AG20443 (cell line): ENCODE measurements around the gene FKBP11.
"Not testable (repeated sequence)": the region's sequence is repeated elsewhere in the genome, so short reads cannot be mapped to it uniquely, and the experiment has no call there.

ENCODE experiments used
- DNase-seq: peaks from one replicate; pipeline ENCODE4 v3.0.0; 2012; ENCODE audit warnings: low spot score, mixed read lengths

The FKBP11 gene

GRCh38 chr12:48954841-48955501, 29.7 kb upstream of the FKBP11 start:
- DNase-seq: no peak

- DNase-seq: no peak
Observed at GRCh38 chr12:48954061-48954460, 28.8 kb upstream of the FKBP11 start.

GRCh38 chr12:48952691-48953090, 27.4 kb upstream of the FKBP11 start:
- no peak for DNase-seq

- no peak for DNase-seq
Observed at GRCh38 chr12:48947727-48948126, 22.4 kb upstream of the FKBP11 start.

GRCh38 chr12:48946943-48947342, 21.7 kb upstream of the FKBP11 start:
- DNase-seq: no peak

- no peak for DNase-seq
Observed at GRCh38 chr12:48946205-48946604, 20.9 kb upstream of the FKBP11 start.

GRCh38 chr12:48943221-48943620, 17.9 kb upstream of the FKBP11 start:
- DNase-seq: no peak

GRCh38 chr12:48940181-48940580, 14.9 kb upstream of the FKBP11 start:
- DNase-seq: no peak

- DNase-seq: no peak
Observed at GRCh38 chr12:48938805-48939204, 13.5 kb upstream of the FKBP11 start.

- no peak for DNase-seq
Observed at GRCh38 chr12:48937170-48937569, 11.9 kb upstream of the FKBP11 start.

- peak; percentile 93 for DNase-seq
Observed at GRCh38 chr12:48936379-48936979, 11.2 kb upstream of the FKBP11 start.

- no peak for DNase-seq
Observed at GRCh38 chr12:48934312-48934706, 9.0 kb upstream of the FKBP11 start.

- DNase-seq: no peak
Observed at GRCh38 chr12:48933664-48934311, 8.5 kb upstream of the FKBP11 start.

- DNase-seq: no peak
Observed at GRCh38 chr12:48932878-48933277, 7.6 kb upstream of the FKBP11 start.

- no peak for DNase-seq
Observed at GRCh38 chr12:48930475-48930874, 5.2 kb upstream of the FKBP11 start.

GRCh38 chr12:48929551-48929950, 4.3 kb upstream of the FKBP11 start:
- DNase-seq: no peak

- no peak for DNase-seq
Observed at GRCh38 chr12:48927261-48927660, 2.0 kb upstream of the FKBP11 start.

GRCh38 chr12:48924617-48925303, 532 bp downstream of the FKBP11 start:
- peak; percentile 67 for DNase-seq

GRCh38 chr12:48923117-48923516, 2.2 kb downstream of the FKBP11 start:
- DNase-seq: no peak

- peak; percentile 41 for DNase-seq
Observed at GRCh38 chr12:48917857-48918537, 7.3 kb downstream of the FKBP11 start.

GRCh38 chr12:48910196-48910595, 15.1 kb downstream of the FKBP11 start:
- no peak for DNase-seq

- not testable (repeated sequence) for DNase-seq
Observed at GRCh38 chr12:48909698-48910097, 15.6 kb downstream of the FKBP11 start.
